ENCODE data around the gene LYST. TPM values are rescaled to one million over a fixed set of nuclear protein-coding genes. Genes with fewer than 3 reads are reported as not detected.

The LYST gene
- total and polyA plus RNA-seq, 10 of the 15 experiments (the other 5 are each of a cell fraction or from before 2014, with no cell fraction given) = 3.3 to 28.1 (median 5.6) TPM

GRCh38 chr1:235892202-235892601, 25.5 kb upstream of the LYST start:
- Histone ChIP-seq H4K20me1 (ENCODE audit: control insufficient read depth, insufficient read depth) (no peaks in the 10 kb centered on the region), H3K27ac (ENCODE audit: control insufficient read depth, insufficient read depth) (no peak overlapping the region), H3K4me2 (ENCODE audit: control insufficient read depth, insufficient read depth) (peak overlapping the region; percentile 5), H3K9ac (ENCODE audit: control insufficient read depth, insufficient read depth, low read length) (no peak overlapping the region), H3K27me3 (replicated peaks in 1 of 2; ENCODE audit: control insufficient read depth in 2 of 2, insufficient read depth in 2 of 2, low read length in 1 of 2) (no peaks in the 10 kb centered on the region), H3K4me3 (no peak overlapping the region), H3K36me3 (ENCODE audit: control insufficient read depth in 2 of 2, insufficient read depth in 2 of 2, low read length in 1 of 2) (no peaks in the 10 kb centered on the region), H3K9me3 (replicated peaks; ENCODE audit: control insufficient read depth, insufficient read depth, low read length) (no peaks in the 10 kb centered on the region; the same call in 1 of the 3 replicates), H3K79me2 (ENCODE audit: control insufficient read depth, insufficient read depth, low read length) (no peaks in the 10 kb centered on the region), H2AFZ (ENCODE audit: control insufficient read depth, low read depth, low read length) (peak overlapping the region; percentile 28), H3K4me1 (ENCODE audit: control insufficient read depth, insufficient read depth, low read length) (peaks cover 24% of the 10 kb centered on the region)
- RAD21 ChIA-PET (ENCODE audit: unreplicated experiment) = interaction anchor here (1.3 to 1.7 kb wide), 5 partner anchors 25 to 80 kb away, joined by 4 to 7 read pairs (median 4); no protein-coding TSS in a partner anchor
- FAIRE-seq = no peak
- CTCF ChIA-PET = interaction anchor here (1.2 to 2.5 kb wide), 3 partner anchors 15 to 65 kb away, joined by 3 to 6 read pairs (median 3); partner anchors contain the start of gene LYST
- POLR2A ChIA-PET = interaction anchor here (1.2 to 1.6 kb wide), 2 partner anchors 16 to 20 kb away, joined by 4 read pairs; no protein-coding TSS in a partner anchor
- no TSS peak for BruUV-seq (replicated peaks)
- intact Hi-C loops (cut with micrococcal nuclease; ENCODE audit: unreplicated experiment) (no loop called here), in situ Hi-C loops (cut with MboI) (loop anchor here (5.0 kb wide), 1 partner anchor 45 kb away; no protein-coding TSS in a partner anchor)
- peak; percentile 83 for TF ChIP-seq RUNX3 (IDR thresholded peaks at IDR 0.05; ENCODE audit: low read length)
- peak; percentile 76; the same call in 1 of the 2 replicates for TF ChIP-seq CBX5 (IDR thresholded peaks at IDR 0.05; ENCODE audit: low read depth)
- 0 out of 2 replicates have a peak, but pooled peaks have one; percentile 21 for TF ChIP-seq CBFB (IDR thresholded peaks at IDR 0.05; ENCODE audit: low read depth)
- no peak for TF ChIP-seq HDAC2 (IDR thresholded peaks at IDR 0.05)
- TF ChIP-seq TCF12 (IDR thresholded peaks at IDR 0.05; ENCODE audit: low read depth, low read length) = 0 out of 2 replicates have a peak, but pooled peaks have one; percentile 42
- TF ChIP-seq SMARCA5 (IDR thresholded peaks at IDR 0.05) = no peak
- TF ChIP-seq FOXM1 (IDR thresholded peaks at IDR 0.05; ENCODE audit: low read depth, low read length) = 0 out of 2 replicates have a peak, but pooled peaks have one; percentile 59
- 0 out of 2 replicates have a peak, but pooled peaks have one; percentile 47 for TF ChIP-seq BCL11A (IDR thresholded peaks at IDR 0.05; ENCODE audit: low read depth, low read length)
- peak; percentile 53; the same call in 1 of the 2 replicates for TF ChIP-seq NFIC (IDR thresholded peaks at IDR 0.05; ENCODE audit: low read depth, low read length)
- TF ChIP-seq MEF2A (IDR thresholded peaks at IDR 0.05; ENCODE audit: insufficient read depth, low read depth, low read length) = 0 out of 2 replicates have a peak, but pooled peaks have one; percentile 32
- TF ChIP-seq E2F8 (IDR thresholded peaks at IDR 0.05; ENCODE audit: low read depth, partially characterized antibody) = no peak
- TF ChIP-seq JUNB (IDR thresholded peaks at IDR 0.05) = peak; percentile 57; the same call in 1 of the 2 replicates
- peak; percentile 20 for TF ChIP-seq SKIL (IDR thresholded peaks at IDR 0.05; ENCODE audit: low read depth, poor library complexity, severe bottlenecking)
- peak; percentile 21 for TF ChIP-seq SP1 (IDR thresholded peaks at IDR 0.05; ENCODE audit: low read depth, low read length)
- 0 out of 2 replicates have a peak, but pooled peaks have one; percentile 10 for TF ChIP-seq CREM (IDR thresholded peaks at IDR 0.05; ENCODE audit: low read depth)
- TF ChIP-seq FOS (IDR thresholded peaks at IDR 0.05; ENCODE audit: borderline replicate concordance, extremely low read depth, insufficient read length) = no peak
- no peak for TF ChIP-seq EZH2 (IDR thresholded peaks at IDR 0.05; ENCODE audit: borderline replicate concordance, control insufficient read depth, low read depth, low read length)
- 8% methylated on average over 6 of the region's 6 CpGs for WGBS (ENCODE audit: insufficient coverage, insufficient replicate concordance, low lambda C conversion rate, missing lambda C conversion rate)
- peak; percentile 12; the same call in 2 of the 3 replicates for ATAC-seq
- SMC1A ChIA-PET (ENCODE audit: uncharacterized antibody, unreplicated experiment) = interaction anchor here (0.6 to 2.8 kb wide), 12 partner anchors 11 to 107 kb away, joined by 3 to 11 read pairs (median 4); no protein-coding TSS in a partner anchor
- DNase-seq (ENCODE audit: low read depth, low spot score) = no peak
